NCI-H2227 treated with DMSO at 0.1 percent for 48 hours (cell line): Measurements from ENCODE around the gene SWT1.

ENCODE experiments used
- DNase-seq: peaks from one replicate; lab custom pipeline; 2025; lab: John Stamatoyannopoulos, UW

SWT1 gene

GRCh38 chr1:185288435-185288834 is 131.5 kb downstream of the SWT1 start:
- no peak for DNase-seq

- DNase-seq, result no peak
Measured at GRCh38 chr1:185289880-185290279, 132.9 kb downstream of the SWT1 start.

GRCh38 chr1:185291159-185291558 is 134.2 kb downstream of the SWT1 start:
- no peak for DNase-seq

- no peak for DNase-seq
Measured at GRCh38 chr1:185291652-185292051, 134.7 kb downstream of the SWT1 start.

- no peak for DNase-seq
Measured at GRCh38 chr1:185292237-185292636, 135.3 kb downstream of the SWT1 start.

- DNase-seq, result no peak
Measured at GRCh38 chr1:185293967-185294542, 137.1 kb downstream of the SWT1 start.

GRCh38 chr1:185295091-185295490 is 138.1 kb downstream of the SWT1 start:
- DNase-seq, result no peak

GRCh38 chr1:185297982-185298381 is 141.0 kb downstream of the SWT1 start:
- DNase-seq, result no peak

- DNase-seq, result no peak
Measured at GRCh38 chr1:185300152-185300551, 143.2 kb downstream of the SWT1 start.

- DNase-seq, result no peak
Measured at GRCh38 chr1:185305419-185305818, 148.5 kb downstream of the SWT1 start.

- DNase-seq, result no peak
Measured at GRCh38 chr1:185308126-185308525, 151.2 kb downstream of the SWT1 start.

GRCh38 chr1:185309566-185309965 is 152.6 kb downstream of the SWT1 start:
- DNase-seq, result no peak

GRCh38 chr1:185311589-185312225 is 154.7 kb downstream of the SWT1 start:
- DNase-seq, result no peak

GRCh38 chr1:185312361-185313138 is 155.6 kb downstream of the SWT1 start:
- no peak for DNase-seq

- no peak for DNase-seq
Measured at GRCh38 chr1:185314411-185314810, 157.4 kb downstream of the SWT1 start.

GRCh38 chr1:185315445-185316071 is 158.6 kb downstream of the SWT1 start:
- no peak for DNase-seq

GRCh38 chr1:185316163-185317033 is 159.4 kb downstream of the SWT1 start:
- peak; percentile 85 for DNase-seq

GRCh38 chr1:185317034-185317885 is 160.3 kb downstream of the SWT1 start, which contains the start of gene IVNS1ABP:
IVNS1ABP (minus strand) TSS chr1:185317243; CDS start chr1:185309493, 7,750 bp downstream.
- peak; percentile 94 for DNase-seq

- peak; percentile 56 for DNase-seq
Measured at GRCh38 chr1:185317886-185318310, 160.9 kb downstream of the SWT1 start.

- no peak for DNase-seq
Measured at GRCh38 chr1:185318431-185319138, 161.6 kb downstream of the SWT1 start.
